ENCODE data around the gene NPW.

DNA sequence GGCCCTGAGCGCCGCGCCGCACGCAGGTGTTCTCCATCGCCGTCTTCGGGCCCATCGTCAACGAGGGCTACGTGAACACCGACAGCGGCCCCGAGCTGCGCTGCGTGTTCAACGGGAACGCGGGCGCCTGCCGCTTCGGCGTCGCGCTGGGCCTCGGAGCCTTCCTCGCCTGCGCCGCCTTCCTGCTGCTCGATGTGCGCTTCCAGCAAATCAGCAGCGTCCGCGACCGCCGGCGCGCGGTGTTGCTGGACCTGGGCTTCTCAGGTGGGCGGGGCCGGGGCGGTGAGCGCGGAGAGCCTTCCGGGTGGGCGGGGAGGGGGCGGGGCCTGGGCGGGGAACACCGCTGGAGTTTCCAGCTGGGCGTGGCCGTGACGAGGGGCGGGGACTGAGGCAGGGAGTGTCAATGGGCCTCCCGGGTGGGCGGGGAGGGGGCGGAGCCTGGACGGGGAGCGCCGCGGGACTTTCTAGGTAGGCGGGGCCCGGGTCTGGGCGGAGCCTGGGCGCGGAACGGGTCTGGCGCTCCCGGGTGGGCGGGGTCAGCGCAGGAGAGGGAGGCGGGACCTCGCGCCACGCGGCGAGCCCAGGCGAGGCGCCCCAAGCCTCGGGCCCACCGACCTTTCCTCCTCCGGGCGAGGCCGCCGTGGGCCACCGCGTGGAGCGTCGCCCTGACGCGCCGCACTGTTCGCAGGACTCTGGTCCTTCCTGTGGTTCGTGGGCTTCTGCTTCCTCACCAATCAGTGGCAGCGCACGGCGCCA lies 27.5 kb upstream of the NPW start:
- TF ChIP-seq POLR2A (IDR thresholded peaks at IDR 0.05) (no peak), CTCF (IDR thresholded peaks at IDR 0.05) (no peak)
